Neural crest cell (in vitro differentiated cells): ENCODE measurements around the gene DSCAM. TPM values are rescaled to one million over a fixed set of nuclear protein-coding genes. Genes with fewer than 3 reads are reported as not detected.

ENCODE experiments used
- DNase-seq: peaks from one replicate; pipeline ENCODE4 v3.0.0; 2021; ENCODE audit warnings: low read depth, mixed read lengths, low spot score
- H3K27ac Mint-ChIP-seq: one replicate; pipeline ENCODE4 v1.8.0; 2021; ENCODE audit warnings: mild to moderate bottlenecking, mixed read lengths; ENCODE audit not compliant: unreplicated experiment
- H3K27me3 Mint-ChIP-seq: 2 replicates; pipeline ENCODE4 v1.8.0; 2021; ENCODE audit warnings: low read depth, mild to moderate bottlenecking, mixed read lengths
- H3K36me3 Mint-ChIP-seq: 2 replicates; pipeline ENCODE4 v1.8.0; 2021; ENCODE audit warnings: low read depth, mild to moderate bottlenecking, mixed read lengths
- H3K4me1 Mint-ChIP-seq: 2 replicates; pipeline ENCODE4 v1.8.0; 2021; ENCODE audit warnings: mixed read lengths
- H3K4me3 Mint-ChIP-seq: one replicate; pipeline ENCODE4 v1.8.0; 2021; ENCODE audit warnings: mild to moderate bottlenecking, mixed read lengths
- H3K9me3 Mint-ChIP-seq: 2 replicates; pipeline ENCODE4 v1.8.0; 2021; ENCODE audit warnings: mixed read lengths
- total RNA-seq: library from RNA; stranded (reverse); gene quantifications from 2 replicates; pipeline ENCODE4 v1.2.1, GENCODE V29; 2021
- TF ChIP-seq, protein P1 (sequence below): fragments of 200-600 bp; sonication (generic); conservative IDR thresholded peaks from 2 replicates; pipeline ENCODE4 v1.5.0; 2021; ENCODE audit warnings: antibody characterized with exemption, mild to moderate bottlenecking

Gene DSCAM
- total RNA-seq, 1 donor from 2014 or later, result 0.19 TPM

DNA sequence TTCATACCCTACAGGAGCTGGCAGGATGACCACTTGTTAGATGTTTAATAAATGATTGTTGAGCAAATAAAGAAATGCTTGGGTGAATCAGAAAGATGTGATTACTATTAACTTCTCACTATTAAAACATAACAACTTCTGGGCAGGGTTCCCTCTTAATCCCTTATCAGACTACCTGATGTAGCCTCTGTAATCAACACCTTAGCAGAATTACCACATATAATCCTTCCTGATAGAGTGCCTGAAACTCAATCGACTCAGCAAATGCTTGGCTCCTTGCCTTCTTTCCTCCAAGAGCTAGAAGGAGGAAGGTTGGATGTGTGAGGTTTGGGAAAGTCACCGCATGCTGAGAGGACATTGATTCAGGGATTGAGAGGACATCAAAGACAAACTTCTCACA is 34.8 kb upstream of the DSCAM start:
- no peak overlapping the region for H3K27ac Mint-ChIP-seq
- DNase-seq, result no peak
- no peaks in the 10 kb centered on the region for H3K36me3 Mint-ChIP-seq
- no peaks in the 10 kb centered on the region for H3K4me1 Mint-ChIP-seq
- no peak overlapping the region for H3K4me3 Mint-ChIP-seq
- no peaks in the 10 kb centered on the region for H3K9me3 Mint-ChIP-seq
- no peaks in the 10 kb centered on the region for H3K27me3 Mint-ChIP-seq
- TF ChIP-seq, protein P1, sequence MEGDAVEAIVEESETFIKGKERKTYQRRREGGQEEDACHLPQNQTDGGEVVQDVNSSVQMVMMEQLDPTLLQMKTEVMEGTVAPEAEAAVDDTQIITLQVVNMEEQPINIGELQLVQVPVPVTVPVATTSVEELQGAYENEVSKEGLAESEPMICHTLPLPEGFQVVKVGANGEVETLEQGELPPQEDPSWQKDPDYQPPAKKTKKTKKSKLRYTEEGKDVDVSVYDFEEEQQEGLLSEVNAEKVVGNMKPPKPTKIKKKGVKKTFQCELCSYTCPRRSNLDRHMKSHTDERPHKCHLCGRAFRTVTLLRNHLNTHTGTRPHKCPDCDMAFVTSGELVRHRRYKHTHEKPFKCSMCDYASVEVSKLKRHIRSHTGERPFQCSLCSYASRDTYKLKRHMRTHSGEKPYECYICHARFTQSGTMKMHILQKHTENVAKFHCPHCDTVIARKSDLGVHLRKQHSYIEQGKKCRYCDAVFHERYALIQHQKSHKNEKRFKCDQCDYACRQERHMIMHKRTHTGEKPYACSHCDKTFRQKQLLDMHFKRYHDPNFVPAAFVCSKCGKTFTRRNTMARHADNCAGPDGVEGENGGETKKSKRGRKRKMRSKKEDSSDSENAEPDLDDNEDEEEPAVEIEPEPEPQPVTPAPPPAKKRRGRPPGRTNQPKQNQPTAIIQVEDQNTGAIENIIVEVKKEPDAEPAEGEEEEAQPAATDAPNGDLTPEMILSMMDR, result no peak

DNA sequence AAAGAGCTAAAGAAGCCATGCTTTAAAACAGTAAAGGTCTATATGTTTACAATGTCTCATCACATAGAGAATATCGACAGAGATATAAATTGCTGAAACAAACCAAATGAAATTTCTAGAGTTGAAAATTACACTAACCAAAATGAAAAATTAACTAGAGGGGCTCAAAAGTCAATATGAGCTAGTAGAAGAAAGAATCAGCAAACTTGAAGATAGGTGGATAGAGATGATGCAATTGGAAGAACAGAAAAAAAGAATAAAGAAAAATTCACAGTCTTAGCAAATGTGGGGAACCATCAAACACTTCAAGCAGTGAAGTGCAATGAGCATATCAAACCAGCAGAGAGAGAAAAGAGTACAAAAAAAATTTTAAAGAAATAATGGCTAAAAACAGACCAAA is 24.1 kb upstream of the DSCAM start:
- peaks cover 3% of the 10 kb centered on the region for H3K36me3 Mint-ChIP-seq
- H3K4me1 Mint-ChIP-seq, result no peaks in the 10 kb centered on the region
- no peak overlapping the region for H3K4me3 Mint-ChIP-seq
- peaks cover 3% of the 10 kb centered on the region for H3K27me3 Mint-ChIP-seq
- H3K27ac Mint-ChIP-seq, result no peak overlapping the region
- TF ChIP-seq, protein P1, result no peak
- no peak for DNase-seq
- H3K9me3 Mint-ChIP-seq, result peaks cover 4% of the 10 kb centered on the region

DNA sequence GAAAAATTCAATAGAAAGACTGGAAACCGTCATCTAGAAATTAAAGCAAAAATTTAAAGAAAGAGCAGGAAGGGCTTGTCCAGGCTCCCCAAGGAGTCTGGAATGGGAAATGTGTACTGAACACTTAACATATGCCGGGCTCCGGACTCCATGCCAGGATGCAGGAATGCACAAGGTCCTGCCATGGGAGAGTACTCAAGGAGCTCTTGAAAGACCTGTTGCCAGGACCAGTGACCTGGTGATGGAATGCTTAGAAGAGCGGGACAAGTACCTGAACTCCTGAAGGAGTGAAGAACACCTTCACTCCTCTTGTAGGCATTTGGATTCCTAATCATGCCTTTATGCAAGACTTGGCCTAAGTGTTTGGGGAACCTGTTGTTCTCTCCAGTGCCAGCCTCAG is 16.9 kb upstream of the DSCAM start:
- Mint-ChIP-seq H3K9me3 (no peaks in the 10 kb centered on the region), H3K27ac (no peak overlapping the region), H3K36me3 (no peaks in the 10 kb centered on the region), H3K4me3 (no peak overlapping the region), H3K4me1 (no peaks in the 10 kb centered on the region), H3K27me3 (peaks cover 2% of the 10 kb centered on the region)
- DNase-seq, result no peak
- TF ChIP-seq, protein P1, result no peak

DNA sequence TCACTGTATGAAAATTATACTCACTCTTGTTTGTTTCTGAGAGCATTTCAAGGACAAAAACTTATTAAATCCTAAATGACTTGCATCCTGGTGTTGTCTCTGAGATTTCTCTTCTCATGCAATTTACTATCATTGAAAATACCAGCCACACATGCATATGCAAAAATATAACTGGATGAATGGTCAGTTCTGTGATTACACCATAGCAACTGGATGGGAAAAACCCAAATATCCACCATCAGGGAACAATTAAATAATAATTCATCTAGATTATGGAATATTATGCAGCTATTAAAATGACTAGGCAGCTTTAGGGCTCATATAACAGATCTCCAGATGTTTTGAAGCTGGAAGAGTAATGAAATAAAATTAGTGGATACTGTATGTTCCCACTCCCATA is 11.6 kb upstream of the DSCAM start:
- H3K9me3 Mint-ChIP-seq, result no peaks in the 10 kb centered on the region
- no peak overlapping the region for H3K27ac Mint-ChIP-seq
- TF ChIP-seq, protein P1, result no peak
- H3K27me3 Mint-ChIP-seq, result no peaks in the 10 kb centered on the region
- no peaks in the 10 kb centered on the region for H3K4me1 Mint-ChIP-seq
- no peak overlapping the region for H3K4me3 Mint-ChIP-seq
- no peaks in the 10 kb centered on the region for H3K36me3 Mint-ChIP-seq
- no peak for DNase-seq

DNA sequence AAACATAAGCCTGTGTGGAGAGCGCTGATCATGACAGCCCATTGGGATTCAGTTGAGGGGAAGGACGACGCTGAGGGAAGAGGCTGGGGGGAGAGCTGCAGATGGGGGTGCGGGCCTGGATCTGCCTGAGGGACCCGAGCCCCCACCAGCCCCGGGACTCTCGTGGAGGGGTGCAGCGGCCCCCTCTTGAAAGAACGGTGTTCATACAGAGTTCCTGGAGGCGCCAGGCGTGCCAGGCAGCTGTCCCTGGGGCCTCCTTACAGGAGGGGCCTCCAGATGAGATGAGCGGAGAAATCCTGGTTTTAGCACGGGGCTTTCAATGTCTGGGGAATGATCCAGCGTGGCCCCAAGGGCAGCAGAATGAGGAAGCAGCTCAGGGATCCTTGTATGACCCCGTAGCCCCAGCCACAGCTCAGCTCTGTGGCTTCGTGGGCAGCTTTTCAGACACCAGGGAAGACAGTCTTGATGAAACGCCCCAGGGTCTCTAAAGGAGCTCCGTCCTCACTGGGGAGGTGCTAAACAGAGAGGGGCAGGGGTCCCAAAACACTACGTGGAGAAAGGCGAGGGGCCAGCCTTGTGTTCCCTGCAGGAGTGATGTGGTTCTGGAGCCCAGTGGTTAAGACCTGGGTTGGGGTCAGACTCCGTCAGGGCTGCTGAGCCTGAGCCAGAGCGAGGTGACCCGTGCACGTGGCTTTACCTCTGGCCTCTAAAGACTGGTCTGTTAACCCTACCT is 7.2 kb upstream of the DSCAM start:
- no peaks in the 10 kb centered on the region for H3K4me1 Mint-ChIP-seq
- H3K9me3 Mint-ChIP-seq, result no peaks in the 10 kb centered on the region
- H3K27ac Mint-ChIP-seq, result no peak overlapping the region
- H3K4me3 Mint-ChIP-seq, result no peak overlapping the region
- TF ChIP-seq, protein P1, result no peak
- no peaks in the 10 kb centered on the region for H3K36me3 Mint-ChIP-seq
- peaks cover 18% of the 10 kb centered on the region for H3K27me3 Mint-ChIP-seq
- DNase-seq, result no peak
